NOMO-1 treated with DMSO at 0.1 percent for 48 hours (cell line): ENCODE data around the gene ZDHHC19.
"Not testable (repeated sequence)": the region's sequence is repeated elsewhere in the genome, so short reads cannot be mapped to it uniquely, and the experiment has no call there.

Experiments used
- DNase-seq: peaks from one replicate; lab custom pipeline; 2025; ENCODE audit not compliant: unreplicated experiment; lab: John Stamatoyannopoulos, UW

Gene ZDHHC19

DNA sequence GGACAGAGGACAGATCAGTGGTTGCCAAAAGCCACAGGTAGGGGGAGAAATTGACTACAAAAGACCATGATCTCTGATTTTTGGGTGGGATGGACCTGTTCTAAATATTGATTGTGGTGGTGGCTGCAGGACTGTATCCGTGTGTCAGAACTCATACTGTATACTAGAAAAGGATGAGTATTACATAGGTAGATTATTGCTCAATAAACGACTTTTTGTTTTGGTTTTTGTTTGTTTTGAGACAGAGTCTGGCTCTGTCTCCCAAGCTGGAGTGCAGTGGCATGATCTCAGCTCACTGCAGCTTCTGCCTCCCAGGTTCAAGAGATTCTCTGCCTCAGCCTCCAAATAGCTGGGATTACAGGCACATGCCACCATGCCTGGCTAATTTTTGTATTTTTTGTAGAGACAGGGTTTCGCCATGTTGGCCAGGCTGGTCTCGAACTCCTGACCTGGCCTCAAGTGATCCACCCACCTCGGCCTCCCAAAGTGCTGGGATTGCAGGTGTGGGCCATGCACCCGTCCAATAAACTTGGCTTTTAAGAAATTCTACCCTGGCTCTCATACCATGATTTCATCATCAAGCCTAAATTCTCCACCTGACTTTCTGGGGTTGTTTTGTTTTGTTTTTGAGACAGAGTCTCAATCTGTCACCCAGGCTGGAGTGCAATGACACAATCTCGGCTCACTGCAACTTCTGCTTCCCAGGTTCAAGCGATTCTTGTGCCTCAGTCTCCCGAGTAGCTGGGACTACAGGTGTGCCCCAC lies 5.6 kb downstream of the ZDHHC19 start:
- not testable (repeated sequence) for DNase-seq

DNA sequence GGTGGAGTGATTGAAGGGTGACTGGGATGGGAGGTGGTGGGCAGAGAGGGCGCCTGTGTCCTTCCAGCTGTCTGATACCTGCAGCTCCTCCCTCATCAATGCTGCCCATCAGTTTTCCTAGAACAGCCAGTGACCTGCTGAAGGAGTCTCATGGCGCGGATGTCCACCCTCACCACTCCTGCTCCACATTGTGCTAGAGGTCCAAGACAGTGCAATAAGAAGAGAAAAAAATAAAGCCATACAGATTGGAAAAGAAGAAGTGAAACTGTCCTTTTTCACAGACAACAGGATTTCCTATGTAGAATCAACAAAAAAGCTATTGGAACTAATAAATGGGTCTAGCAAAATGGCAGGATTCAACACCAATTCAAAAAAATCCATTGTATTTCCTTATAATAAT lies 7.4 kb downstream of the ZDHHC19 start:
- DNase-seq, result peak; percentile 80

DNA sequence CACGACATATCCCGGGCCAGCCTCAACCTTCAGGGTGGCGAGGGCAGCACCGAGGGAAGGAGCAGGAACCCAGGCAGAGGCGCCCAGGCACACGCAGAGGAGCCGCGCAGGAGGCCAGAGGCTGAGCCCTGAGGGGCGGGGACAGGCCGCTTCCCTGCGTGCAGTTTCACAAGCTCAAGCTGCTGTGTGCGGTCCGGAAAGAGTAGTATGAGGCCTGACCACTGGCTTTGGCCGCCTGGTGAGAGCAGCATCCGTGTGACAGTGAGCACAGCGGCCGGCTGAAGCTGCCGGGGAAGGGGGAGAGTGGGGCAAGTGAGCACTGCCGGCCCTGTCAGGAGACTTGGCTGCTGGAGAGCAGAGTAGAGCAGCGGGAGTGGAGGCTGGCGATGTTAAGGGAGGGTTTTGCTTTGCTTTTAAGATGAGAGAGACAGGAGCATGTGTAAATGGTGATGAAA lies 8.7 kb downstream of the ZDHHC19 start:
- peak; percentile 94 for DNase-seq

DNA sequence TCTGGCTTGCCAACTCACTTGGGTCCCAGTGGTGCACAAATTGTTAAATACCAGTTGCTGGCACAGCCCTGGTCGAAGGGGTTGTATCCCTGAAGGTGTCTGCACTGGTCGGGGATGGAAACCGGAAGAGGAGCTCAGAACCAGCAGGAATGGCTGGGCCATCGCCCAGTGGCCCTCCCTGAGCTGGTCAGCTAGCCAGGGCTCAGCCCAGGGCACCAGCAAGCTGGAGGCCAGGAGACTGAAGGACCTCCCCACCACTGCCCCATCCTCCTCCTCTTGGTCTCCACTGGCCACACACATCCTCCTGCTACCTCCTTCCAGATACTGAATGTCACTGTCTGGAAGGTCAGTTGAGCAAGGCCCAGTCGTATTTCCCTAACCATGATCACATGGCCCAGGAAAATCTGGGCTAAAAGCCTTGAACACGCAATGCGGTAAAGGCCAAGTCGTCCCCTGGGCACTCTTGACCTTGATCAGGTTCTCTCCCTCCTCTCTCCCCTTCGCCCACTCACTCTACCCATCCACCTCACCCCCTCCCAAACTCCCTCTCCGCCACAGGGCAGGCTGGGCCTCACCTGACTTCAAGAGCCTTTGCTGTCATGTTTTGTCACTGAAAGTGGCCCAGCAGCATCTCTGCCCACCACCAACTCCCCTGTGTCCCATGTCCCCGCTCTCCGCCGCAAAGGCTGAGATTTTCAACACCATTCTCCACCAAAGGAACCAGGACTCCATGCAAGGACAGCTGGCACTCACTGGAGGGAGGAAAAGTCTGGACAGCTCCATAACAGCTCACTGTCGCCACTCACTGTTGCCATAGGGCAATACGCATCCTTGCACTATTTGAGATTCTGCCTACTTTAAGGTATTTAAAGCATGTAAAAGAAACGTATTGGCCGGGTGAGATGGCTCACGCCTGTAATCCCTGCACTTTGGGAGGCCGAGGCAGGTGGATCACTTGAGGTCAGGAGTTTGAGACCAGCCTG lies 12.1 kb downstream of the ZDHHC19 start:
- no peak for DNase-seq

DNA sequence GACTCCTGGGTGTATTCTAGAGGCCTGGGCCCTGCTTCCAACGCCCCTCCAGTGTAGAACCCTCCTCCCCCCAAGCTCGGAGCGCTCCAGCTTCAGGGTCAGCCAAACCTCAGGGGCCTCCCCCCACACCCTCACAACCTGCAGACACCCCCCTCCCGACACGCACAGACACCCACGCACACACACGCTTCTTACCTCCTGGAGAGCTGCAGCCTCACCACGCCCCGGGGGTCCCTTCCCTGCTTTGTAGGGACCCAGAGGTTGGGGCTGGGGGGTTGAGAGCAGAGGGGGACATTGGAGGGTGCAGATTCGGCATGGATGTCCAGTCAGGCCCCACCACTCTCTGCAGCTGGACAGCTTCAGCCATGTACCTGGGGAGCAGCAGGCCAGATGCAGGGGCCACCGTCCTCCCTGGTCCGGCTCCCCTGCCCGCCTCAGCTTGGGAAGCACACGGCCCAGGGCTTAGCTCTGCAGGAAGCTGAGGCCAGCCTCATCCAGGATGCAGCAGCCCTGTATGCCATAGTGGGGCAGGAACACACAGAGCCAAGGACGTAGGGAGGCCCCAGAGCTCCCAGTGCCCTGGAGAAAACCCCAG lies 13.0 kb downstream of the ZDHHC19 start:
- DNase-seq, result no peak

DNA sequence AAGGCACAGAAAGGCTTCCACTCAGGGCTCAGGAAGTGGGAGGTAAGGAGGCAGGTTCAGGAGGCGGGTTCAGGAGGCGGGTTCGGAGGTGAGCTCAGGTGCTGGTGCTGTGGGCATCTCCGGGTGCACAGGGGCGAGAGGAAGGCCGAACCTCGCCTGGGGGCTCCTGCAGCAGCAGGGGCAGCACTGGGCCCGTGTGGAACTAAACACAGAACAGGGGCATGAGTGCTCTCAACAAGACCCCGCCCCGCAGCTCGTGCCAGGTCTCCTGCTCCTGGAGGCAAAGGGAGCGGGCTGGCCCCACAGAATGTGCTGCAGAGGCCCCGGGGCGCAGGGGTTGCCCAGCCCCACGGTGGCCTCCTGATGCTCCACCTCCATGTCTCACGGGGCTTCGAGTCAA lies 13.7 kb downstream of the ZDHHC19 start:
- DNase-seq, result no peak

DNA sequence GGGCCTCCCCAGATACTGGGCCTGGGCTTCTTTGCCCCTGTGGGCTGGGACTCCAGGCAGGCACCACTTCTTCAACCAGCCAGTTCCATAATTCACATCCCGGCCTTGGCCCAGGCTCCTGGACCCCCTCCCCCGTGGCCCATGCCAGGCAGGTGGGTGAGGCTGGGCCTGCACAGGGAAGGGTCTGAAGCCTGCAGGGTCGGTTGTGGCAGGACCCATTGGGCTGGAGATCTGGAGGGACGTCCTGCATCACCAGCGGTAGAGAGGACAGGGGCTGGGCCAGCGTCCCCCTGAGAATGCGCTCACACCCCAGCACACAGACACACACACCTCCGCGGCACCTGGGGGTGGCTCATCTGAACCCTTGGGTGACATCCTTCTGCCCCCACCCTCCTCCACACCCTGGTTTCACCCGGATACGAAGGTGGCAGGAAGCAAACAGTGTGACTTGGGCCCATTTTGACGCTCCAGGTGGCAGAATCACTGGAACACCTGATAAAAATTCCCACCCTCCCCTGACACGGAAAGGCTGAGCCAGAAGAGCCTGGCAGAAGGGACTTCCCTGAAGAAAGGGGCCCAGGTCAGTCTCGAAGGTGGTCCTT lies 15.4 kb downstream of the ZDHHC19 start:
- DNase-seq, result no peak

DNA sequence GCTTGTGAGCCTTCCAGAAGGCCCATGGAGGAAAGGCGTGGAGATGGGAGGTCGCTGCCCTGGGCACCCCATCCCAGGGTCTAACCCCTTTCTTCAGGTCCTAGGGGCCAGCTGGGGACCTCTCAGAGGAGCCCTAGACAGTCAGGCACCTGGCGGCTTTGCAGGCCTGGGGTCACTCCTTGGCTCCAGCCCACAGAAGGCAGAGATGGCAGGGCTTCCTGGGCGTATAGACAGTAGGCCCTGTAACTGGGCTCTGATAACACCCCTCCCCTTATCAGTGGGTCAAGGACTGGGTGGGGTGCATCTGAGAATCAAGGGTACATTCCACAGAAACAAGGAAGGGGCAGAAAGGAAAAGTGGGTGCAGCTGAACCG lies 16.7 kb downstream of the ZDHHC19 start:
- no peak for DNase-seq

DNA sequence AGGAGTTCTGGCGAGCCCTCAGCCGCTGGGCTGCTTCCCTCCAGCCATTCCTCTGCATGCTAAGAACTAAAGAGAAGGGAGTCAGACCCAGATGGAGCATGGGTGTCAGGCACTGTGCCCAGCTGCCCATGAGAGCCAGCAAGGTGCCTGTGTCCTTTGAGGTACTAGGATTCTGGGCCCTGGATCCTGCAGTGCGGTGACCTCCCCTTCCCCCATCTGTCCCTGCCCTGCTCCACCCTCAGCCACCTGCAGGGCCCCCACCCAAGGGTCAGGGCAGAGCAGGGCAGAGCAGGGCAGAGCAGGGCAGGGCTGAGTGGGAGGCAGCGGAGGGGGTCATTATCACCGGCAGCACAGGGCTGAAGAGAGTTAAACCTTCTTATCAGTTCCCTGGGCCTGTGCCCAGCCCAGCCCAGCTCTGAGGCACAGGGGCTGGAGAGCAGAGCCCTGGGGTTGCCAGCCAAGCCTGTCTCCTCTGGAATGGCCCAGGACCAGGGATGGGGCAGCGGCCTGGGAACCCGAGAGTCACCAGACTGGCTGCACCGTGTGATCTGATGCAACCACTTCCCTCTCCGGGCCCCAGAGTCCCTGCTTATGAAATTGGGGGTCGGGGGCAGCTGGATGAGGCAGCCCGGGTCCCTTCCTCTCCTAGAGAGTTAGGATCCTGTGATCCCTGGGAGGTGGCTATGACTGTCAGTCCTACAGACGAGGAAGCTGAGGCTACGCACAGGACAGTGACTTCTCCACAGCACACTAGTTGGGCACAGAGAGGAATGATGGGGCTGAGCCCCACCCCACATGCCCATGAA lies 17.3 kb downstream of the ZDHHC19 start:
- no peak for DNase-seq

DNA sequence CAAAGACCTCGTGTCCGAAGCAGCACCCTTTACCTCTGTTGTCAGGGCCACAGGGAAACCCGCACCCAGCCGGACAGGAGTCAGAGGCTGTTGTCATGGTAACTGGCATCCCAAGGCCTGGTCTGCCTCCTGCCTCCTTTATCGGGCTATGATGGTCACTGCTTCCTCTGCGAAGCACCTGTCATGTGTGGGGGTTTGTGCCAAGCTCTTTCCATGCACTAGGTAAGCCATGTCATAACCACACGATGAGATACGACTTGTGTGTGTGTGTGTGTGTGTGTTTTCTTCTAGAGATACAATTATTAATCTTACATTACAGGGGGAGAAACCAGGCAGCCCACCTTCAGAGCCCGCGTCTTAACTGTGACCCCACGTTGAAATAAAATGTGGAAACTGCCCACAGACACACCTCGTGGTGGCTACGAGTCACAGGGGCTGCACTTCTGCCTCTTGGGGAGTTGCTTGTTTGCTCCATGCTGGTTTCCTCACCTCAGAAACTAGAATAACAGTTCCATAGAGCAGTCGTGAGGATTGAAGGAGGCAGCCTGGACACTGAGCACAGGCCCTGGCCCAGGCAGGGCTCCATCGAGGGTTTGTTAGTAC lies 18.0 kb downstream of the ZDHHC19 start:
- DNase-seq, result peak; percentile 27

DNA sequence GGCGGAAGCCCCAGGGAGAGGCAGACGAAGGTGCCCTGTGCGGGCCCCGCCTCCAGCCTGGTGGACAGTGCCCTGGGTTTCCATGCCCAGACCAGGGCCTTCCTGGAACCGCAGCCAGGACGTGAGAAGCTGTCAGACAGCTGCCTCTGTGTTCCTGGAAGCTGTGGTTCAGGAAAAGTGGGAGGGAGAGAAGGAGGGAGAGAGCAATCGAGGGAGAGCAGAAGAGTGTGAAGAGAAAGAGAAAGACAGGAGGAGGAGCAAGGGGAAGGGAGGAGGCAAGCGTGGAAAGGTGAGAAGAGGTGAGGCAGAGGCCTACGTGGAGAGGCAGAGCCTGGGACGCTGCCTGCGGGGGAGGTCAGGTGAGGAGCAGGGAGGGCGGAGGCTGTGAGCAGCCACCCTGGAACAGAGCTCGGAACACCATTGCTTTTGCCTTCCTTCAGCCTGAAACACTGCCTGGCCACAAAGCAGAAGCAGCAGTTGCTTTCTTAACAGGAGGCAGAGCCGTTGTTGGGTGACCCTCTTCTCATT lies 18.6 kb downstream of the ZDHHC19 start:
- peak; percentile 52 for DNase-seq

DNA sequence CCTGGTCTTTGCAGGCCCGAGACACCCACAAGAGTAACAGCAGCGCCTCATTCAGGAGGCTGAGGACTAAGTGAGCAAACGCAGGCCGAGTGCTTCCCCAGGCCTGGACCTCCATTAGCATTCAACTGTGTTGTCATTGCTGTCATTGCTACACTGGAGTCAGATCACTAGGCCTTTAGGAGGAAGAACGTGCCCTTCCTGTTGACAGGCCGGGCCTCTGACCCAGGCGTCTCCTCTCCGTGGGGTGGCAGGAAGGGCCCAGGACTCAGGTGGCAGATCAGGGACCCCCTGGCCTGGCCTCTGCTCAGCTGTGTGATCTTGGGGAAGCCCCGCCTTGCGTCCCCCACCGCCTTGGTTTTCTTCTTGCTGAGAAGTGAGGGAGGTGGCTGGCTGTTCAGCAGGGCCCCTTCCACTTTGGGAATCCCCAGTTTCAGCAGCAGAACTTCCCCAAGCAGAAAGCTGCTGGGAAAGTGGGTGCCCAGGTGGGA lies 19.1 kb downstream of the ZDHHC19 start:
- peak; percentile 88 for DNase-seq

DNA sequence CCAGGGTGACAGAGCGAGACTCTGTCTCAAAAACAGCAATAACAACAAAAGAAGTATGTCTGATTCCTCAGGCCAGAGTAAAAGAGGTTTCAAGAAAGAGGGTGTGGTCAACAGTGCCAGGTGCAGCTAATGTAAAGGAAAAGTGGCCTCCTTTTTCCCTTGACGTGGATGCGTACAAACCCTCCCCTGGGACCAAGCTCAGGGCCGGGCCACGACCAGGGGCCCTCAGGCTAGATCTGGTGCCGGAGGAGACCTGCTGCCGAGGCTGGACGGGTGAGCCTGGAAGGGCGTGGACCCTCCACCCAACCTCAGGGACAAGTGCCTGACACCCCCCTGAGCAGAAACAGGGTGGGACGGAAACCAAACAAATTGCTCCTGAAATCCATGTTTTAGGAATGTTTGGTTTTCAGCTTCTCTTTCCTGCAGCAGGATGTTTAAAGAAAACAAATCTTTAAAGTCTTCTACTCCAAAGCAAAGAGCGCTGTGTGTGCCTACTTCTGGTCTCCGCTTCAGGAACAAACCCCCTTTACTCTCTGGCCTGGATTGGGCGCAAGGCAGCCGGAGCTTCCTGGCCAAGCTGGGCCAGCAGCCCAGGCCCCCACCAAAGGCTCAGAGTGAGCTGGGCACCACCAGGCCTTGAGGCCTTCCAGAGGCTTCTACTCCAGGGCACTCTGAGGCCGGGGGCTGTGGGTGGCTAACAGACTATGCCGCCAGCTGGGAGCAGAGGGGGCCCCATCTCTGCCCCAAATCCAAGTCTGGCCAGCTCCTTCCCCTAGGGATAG lies 21.4 kb downstream of the ZDHHC19 start:
- no peak for DNase-seq

DNA sequence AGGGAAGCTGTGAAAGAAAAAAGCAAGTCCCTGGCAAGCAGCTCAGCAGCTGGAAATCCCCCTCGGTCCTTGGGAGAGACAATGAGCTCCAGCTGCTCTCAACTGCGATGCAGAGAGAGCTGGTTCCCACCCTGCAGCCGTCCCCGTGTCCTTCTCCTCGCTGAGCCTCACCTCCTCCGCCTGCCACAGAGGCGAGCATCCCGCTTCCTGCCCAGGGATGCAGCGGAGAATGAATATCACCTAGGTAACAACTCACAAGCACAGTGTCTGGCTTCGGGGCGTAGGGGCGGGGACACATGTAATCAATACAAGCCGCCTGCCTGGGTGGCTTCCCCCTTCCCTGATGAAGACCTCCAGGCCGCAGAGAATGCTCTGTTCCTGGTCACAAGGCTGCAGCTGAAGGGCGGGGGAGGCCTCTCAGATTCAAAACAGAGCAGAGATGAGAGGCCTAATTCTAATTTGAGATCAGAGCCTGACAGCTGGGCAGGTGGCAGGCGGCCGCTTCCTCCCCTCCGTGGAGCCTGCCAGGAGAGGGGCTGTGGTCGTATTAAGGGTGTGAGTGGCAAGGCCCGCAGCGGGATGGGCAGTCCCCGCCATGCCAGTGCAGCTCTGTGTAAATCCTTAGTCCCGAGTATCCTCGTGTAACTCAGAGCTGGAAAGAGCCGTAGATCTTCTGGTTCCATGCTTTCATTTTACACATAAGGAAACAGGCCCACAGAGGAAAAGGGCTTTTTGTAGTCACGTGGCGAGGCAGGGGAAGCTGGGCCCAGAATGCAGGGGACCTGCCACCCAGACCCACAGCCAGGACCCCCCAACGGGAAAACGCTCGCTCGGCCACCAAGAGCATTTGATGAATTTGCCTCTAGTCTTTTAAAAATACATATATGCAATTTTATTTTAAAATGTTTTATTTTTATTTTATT lies 24.3 kb downstream of the ZDHHC19 start:
- no peak for DNase-seq

DNA sequence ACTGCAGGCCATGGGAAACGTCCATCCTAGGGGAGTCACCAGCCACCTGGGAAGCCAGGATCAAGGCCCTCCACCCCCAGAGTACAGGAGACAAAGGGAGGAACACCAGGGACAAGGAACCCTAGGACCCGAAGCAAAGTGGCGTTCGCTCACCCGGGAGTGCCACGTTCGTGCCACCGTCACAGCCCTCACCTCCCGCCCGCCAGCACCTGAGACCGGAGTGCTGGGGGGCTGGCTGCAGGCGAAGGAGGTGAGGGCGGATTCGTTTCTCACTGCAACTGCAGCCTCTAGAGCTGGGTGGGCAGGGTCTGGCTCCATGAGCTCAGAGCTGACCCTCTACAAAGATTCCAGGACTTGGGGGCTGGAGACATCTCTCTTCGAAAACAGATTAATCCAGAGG lies 26.3 kb downstream of the ZDHHC19 start:
- no peak for DNase-seq

DNA sequence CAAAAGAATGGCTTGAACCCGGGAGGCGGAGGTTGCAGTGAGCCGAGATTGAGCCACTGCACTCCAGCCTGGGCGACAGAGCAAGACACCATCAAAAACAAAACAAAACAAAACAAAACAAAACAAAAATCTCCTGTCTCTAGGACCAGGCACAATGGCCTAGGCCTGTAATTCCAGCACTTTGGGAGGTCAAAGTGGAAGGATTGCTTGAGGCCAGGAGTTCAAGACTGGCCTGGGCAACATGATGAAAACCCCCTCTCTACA lies 27.1 kb downstream of the ZDHHC19 start:
- DNase-seq, result not testable (repeated sequence)

DNA sequence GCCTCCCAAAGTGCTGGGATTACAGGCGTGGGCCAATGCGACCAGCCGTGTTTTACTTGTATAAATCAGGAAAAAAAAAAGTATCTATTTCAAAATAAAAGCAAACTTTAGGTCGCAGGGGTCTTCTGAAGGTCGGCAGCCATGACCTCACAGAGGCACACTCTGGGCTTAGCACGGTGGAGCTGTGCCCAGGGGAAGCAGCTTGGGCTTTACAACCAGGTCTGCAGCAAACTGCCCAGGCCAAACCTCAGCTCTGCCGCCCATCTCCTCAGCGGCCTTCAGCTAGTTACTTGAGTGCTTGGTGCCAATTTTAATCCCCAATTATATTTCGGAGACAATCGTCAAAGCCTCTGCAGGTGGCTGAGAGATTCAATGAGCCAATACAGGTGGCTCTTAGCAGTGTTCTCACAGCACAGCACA lies 30.1 kb downstream of the ZDHHC19 start:
- no peak for DNase-seq

DNA sequence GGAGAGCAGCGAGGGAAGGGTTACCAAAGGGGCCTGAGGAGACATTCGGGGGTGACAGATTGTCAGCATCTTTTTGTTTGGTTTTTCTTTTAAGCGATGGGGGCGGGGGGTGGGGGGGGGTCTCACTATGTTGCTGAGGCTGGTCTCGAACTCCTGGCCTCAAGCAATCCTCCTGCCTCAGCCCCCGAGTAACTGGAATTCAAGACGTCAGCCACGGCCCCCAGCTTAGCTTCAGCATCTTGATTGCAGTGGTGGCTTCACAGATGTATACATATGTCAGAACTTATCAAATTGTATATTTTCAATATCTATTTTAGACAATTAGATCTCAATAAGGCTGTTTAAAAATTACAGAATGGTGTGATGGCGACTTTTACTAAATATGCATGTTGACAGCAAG lies 30.9 kb downstream of the ZDHHC19 start:
- DNase-seq, result no peak
